CD8-positive, alpha-beta memory T cell (primary cell): ENCODE data around the gene ARFIP2. TPM values are rescaled to one million over a fixed set of nuclear protein-coding genes. Genes with fewer than 3 reads are reported as not detected.

ENCODE experiments used
- polyA plus RNA-seq: library from polyadenylated mRNA; unstranded; fragments of 300-500 nt; fragmentation: Illumina TruSeq; gene quantifications from one replicate; pipeline ENCODE4 v1.2.3, GENCODE V29; 2021
- total RNA-seq, 2 experiments: library from RNA; stranded (reverse); gene quantifications; one replicate each; pipeline ENCODE4 v1.2.3, GENCODE V29; 2021

The ARFIP2 gene
- total and polyA plus RNA-seq, 3 experiments from 2014 or later, result 35.2 to 47.5 (median 46.9) TPM

Other genes with a start within 250 kb of the ARFIP2 start
- 10 to 100 TPM; 20.2 to 20.6 TPM for gene FHIP1B, start 246.7 kb downstream of the ARFIP2 start, total RNA-seq
- 16.4 TPM for gene FHIP1B, start 246.7 kb downstream of the ARFIP2 start, polyA plus RNA-seq
- gene CNGA4, start 242.2 kb downstream of the ARFIP2 start, total RNA-seq, result under 1 TPM in 1 of 2 experiments, not detected in 1; 0.15 TPM
- gene CNGA4, start 242.2 kb downstream of the ARFIP2 start, polyA plus RNA-seq, result not detected
- gene CCKBR, start 221.5 kb downstream of the ARFIP2 start, total RNA-seq, result not detected
- gene CCKBR, start 221.5 kb downstream of the ARFIP2 start, polyA plus RNA-seq, result not detected
- gene CAVIN3, start 160.8 kb downstream of the ARFIP2 start, total RNA-seq, result 10 to 100 TPM; 72.5 to 75.5 TPM
- not detected for gene CAVIN3, start 160.8 kb downstream of the ARFIP2 start, polyA plus RNA-seq
- gene SMPD1, start 90.9 kb downstream of the ARFIP2 start, total RNA-seq, result 10 to 100 TPM; 30.4 to 30.9 TPM
- 17.3 TPM for gene SMPD1, start 90.9 kb downstream of the ARFIP2 start, polyA plus RNA-seq
- 10 to 100 TPM; 41.7 to 43.6 TPM for gene APBB1, start 62.2 kb downstream of the ARFIP2 start, total RNA-seq
- gene APBB1, start 62.2 kb downstream of the ARFIP2 start, polyA plus RNA-seq, result 80.2 TPM
- under 1 TPM in 1 of 2 experiments, not detected in 1; 0.27 TPM for gene HPX, start 40.3 kb downstream of the ARFIP2 start, total RNA-seq
- not detected for gene HPX, start 40.3 kb downstream of the ARFIP2 start, polyA plus RNA-seq
- gene TRIM3, start 7.4 kb downstream of the ARFIP2 start, total RNA-seq, result 1 to 10 TPM; 6.4 to 6.8 TPM
- gene TRIM3, start 7.4 kb downstream of the ARFIP2 start, polyA plus RNA-seq, result 2.4 TPM
- 10 to 100 TPM; 43.6 to 46.3 TPM for gene TIMM10B, start 170 bp upstream of the ARFIP2 start, total RNA-seq
- 32.1 TPM for gene TIMM10B, start 170 bp upstream of the ARFIP2 start, polyA plus RNA-seq
- 1 to 10 TPM; 8.0 to 9.2 TPM for gene DNHD1, start 15.9 kb upstream of the ARFIP2 start, total RNA-seq
- 1.9 TPM for gene DNHD1, start 15.9 kb upstream of the ARFIP2 start, polyA plus RNA-seq
- 10 to 100 TPM; 42.0 to 44.7 TPM for gene RRP8, start 122.3 kb upstream of the ARFIP2 start, total RNA-seq
- 21.1 TPM for gene RRP8, start 122.3 kb upstream of the ARFIP2 start, polyA plus RNA-seq
- gene ILK, start 122.4 kb upstream of the ARFIP2 start, total RNA-seq, result 10 to 100 TPM; 90.1 to 92.6 TPM
- gene ILK, start 122.4 kb upstream of the ARFIP2 start, polyA plus RNA-seq, result 111 TPM
- gene TAF10, start 130.9 kb upstream of the ARFIP2 start, total RNA-seq, result 100 to 1,000 TPM; 173 to 175 TPM
- gene TAF10, start 130.9 kb upstream of the ARFIP2 start, polyA plus RNA-seq, result 336 TPM
- 10 to 100 TPM; 57.2 to 61.6 TPM for gene TPP1, start 138.1 kb upstream of the ARFIP2 start, total RNA-seq
- gene TPP1, start 138.1 kb upstream of the ARFIP2 start, polyA plus RNA-seq, result 165 TPM
- under 1 TPM; 0.89 to 0.96 TPM for gene DCHS1, start 174.5 kb upstream of the ARFIP2 start, total RNA-seq
- gene DCHS1, start 174.5 kb upstream of the ARFIP2 start, polyA plus RNA-seq, result 1.5 TPM
- 100 to 1,000 TPM; 124 to 129 TPM for gene MRPL17, start 202.0 kb upstream of the ARFIP2 start, total RNA-seq
- 24.3 TPM for gene MRPL17, start 202.0 kb upstream of the ARFIP2 start, polyA plus RNA-seq